HG03439 (cell line): ENCODE measurements around the gene PGLYRP3.
"Not testable (repeated sequence)": the region's sequence is repeated elsewhere in the genome, so short reads cannot be mapped to it uniquely, and the experiment has no call there.

Experiments
- ATAC-seq: cut with Tn5 transposase; IDR thresholded peaks from one replicate; pipeline ENCODE4 v1.9.1; 2021; ENCODE audit warnings: mild to moderate bottlenecking, moderate library complexity; ENCODE audit not compliant: unreplicated experiment

The PGLYRP3 gene

GRCh38 chr1:153349363-153350320 lies 36.9 kb upstream of the PGLYRP3 start:
- no peak for ATAC-seq

- no peak for ATAC-seq
Observed at GRCh38 chr1:153348511-153349362, 36.0 kb upstream of the PGLYRP3 start, which contains the start of gene PGLYRP4. PGLYRP4 (minus strand) TSS chr1:153348841; CDS start chr1:153347932, 909 bp downstream.

DNA sequence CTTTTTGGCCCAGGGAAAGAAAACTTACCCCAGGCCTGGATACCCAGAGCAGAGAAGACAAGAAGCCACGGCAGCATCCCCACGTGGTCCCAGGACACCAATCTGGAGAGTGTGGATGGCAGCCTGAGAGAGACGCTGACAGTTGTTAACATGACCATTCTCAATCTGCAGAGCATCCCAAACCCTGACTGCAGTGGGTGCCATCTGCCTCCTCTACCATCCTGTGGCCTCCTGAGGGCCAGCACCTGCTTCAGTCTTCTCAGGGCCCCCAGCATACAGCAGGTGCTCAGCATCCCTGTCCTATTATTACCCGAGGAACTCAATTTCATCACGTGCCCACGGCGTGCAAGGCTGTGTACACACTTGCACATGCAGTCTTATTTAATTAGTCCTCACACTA lies 35.1 kb upstream of the PGLYRP3 start:
- no peak for ATAC-seq

- not testable (repeated sequence) for ATAC-seq
Observed at GRCh38 chr1:153347049-153347448, 34.3 kb upstream of the PGLYRP3 start.

- no peak for ATAC-seq
Observed at GRCh38 chr1:153346077-153346723, 33.4 kb upstream of the PGLYRP3 start.

DNA sequence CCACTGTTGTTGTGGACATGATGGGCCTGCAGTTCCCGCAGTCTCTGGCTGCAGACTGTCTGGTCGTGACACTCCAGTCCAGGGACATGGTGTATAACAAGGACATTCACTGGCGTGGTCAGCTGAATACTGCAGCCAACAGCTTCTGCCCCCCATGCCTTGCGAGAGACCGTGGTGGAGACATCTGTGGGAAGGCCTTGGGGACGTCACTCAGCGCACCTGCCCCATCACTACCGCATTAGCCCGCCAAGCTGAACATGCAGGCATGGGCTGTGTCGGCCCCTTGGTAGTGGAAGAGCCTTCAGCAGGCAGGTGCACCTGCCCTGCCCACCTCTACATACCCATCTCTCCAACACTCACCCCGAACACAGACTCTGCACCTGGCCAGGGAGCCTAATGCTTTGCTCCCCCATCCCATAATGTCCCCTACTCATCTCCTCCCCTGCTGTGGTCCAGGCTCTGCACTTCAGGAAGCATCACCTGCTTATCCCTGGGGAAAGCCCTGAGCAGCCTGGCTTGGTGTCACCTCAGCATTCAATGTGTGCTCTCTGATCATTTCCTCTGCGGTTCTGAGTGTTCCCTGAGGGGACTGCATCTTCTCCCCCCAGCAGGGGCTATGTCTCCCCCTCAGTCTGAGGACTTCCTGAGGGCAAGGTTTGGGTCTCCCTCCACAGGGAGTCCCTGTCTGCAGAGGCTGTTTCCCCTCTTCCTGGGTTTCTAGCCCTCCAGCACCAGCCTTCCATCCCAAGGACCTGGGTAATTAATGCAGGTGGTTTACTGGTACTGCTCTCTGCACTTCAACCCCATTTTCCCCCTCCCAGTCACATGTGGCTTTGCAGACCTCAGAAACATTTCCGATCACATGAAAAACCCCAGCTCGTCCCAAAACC lies 32.7 kb upstream of the PGLYRP3 start:
- ATAC-seq = no peak

- ATAC-seq = no peak
Observed at GRCh38 chr1:153344718-153345025, 31.9 kb upstream of the PGLYRP3 start.

DNA sequence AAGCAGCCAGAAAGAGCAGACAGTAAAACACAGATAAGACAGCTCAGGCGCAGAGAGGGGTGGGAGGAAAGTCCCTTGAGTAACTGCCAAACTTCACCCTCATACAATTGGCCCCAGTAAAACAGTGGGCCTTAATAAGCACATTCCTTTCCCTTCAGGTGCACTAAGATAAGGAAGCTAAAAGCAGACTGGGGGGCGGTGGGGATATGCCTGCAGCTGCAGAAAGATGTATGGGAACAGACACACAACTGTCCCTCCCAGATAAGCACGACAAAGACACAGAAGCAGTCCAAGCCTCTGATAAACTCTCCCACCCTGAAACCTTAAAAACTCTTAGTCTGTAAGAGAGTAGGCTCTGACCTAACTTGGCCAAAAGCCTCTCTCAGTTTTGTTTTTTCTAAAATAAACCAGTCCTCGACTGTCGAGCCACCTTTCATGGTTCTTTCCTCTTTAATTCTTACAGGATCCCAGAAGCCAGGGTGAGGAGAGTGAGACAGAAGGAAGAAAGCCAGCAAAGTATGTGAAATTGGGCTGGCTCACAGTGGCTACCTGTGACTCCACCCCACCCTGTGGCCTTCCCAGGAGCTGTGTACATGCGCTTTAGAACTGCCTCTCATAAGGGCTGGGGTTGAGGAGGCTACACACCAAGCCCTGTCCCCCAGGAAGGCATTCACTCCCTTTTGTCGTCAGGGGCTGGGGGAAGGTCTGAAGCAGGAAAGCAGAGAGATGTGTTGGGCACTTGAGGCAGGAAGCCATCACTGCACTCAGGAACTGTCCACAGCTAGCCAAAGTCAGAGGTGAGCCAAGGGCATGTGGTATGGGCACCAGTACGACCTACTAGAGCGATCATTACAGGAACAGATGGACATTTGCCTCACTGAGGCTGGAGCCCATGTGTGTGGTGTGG lies 31.3 kb upstream of the PGLYRP3 start:
- no peak for ATAC-seq

DNA sequence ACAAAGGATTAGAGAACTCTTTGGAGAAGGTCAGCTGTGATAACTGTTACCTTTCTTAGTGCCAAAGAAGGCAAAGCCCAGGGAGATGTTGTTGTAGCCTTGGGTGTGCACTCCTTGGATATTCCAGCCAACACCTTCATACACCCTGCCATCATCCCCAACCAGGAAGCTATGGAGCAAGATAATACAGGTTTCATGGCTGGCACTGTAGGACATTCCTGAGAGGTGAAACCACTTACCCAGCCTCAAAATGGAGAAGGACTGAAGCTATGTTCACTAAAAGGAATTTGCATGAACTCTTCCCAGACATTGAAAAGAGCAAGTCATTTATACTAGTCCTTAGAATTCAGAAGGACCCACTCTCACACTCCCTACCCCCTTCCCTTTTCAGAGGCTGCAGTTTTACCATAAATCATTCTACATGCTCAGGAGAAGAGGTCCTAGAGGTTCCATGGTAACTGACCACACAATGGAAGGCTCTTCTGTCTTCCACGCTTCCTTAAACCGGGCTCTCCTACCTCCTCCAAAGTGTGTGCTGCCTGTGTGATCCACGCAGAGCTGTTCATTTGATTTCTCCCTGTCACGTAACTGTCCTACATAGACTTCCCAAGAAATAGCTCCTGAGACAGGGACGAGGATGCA lies 30.4 kb upstream of the PGLYRP3 start:
- no peak for ATAC-seq

- ATAC-seq = no peak
Observed at GRCh38 chr1:153342178-153342577, 29.4 kb upstream of the PGLYRP3 start.

- ATAC-seq = no peak
Observed at GRCh38 chr1:153341431-153341934, 28.7 kb upstream of the PGLYRP3 start.

DNA sequence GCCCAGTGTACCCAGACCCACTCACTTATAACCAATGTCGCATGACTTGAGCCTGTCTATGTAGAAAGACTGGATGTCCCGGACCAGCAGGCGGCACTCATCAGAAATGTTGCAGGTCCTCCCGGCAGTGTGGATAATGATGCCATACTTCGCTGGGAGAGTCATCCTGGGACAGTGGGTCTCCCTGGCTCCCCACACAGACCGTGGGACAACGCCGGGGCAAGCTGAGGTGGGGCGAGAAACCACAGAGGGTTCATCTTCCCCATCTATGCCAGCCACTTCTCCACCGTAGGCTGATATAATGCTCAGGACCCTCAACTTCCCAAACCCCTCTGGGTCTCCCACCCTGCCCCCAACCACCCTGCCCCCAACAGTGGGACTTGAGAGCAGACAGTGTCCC lies 27.6 kb upstream of the PGLYRP3 start:
- ATAC-seq = no peak

DNA sequence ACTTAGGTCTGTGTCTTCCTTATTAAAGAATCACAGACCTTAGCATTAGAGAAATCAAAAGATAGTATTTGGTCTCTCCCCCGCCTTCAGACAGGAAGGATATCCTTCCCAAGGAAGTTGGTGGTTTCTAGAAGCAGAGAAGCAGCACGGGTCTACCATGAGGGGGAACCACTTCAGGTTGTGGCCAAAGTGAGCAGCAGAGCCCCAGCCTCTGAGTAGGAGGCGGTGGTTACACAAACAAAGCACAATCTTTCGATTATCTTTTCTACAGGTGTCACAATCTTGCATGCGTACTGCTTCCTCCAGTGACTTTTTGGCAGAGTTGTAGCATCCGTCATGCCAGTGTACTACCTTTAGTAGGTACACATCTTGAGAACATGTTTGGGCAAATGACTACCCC lies 27.1 kb upstream of the PGLYRP3 start:
- no peak for ATAC-seq

GRCh38 chr1:153337980-153338853 lies 25.5 kb upstream of the PGLYRP3 start:
- ATAC-seq = no peak

DNA sequence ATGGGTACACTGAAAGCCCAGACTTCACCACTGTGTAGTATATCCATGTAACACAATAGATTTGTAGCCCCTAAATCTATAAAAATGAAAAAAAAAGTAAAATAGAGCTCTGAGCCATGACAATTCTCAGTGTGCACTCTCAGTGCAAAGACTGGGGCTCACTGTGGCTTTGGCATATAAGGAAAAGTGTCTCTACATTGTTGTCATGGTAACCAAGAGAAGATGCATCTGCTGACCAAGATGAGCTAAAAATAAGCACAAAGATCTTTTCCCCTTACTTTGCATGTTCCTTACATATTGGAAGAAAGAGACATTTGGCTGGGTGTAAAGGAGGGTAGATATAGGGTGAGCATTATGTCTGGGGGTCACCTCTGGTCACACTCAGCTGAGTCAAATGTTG lies 23.9 kb upstream of the PGLYRP3 start:
- ATAC-seq = no peak

DNA sequence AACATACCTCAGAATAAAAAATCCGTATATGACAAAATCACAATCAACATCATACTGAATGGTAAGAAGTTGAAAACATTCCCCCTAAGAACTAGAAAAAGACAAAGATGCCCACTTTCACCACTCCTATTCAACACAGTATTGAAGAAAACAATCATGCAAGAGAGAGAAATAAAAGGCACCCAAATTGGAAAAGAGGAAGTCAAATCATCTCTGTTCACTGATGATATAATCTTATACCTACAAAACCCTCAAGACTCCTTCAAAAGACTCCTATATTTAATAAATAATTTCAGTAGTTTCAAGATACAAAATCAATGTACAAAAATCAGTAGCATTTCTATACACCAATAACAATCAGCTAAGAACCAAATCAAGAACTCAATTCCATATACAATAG lies 21.1 kb upstream of the PGLYRP3 start:
- no peak for ATAC-seq

- no peak for ATAC-seq
Observed at GRCh38 chr1:153324912-153325311, 12.2 kb upstream of the PGLYRP3 start.

- no peak for ATAC-seq
Observed at GRCh38 chr1:153322568-153322967, 9.8 kb upstream of the PGLYRP3 start.
